ENCODE data around the gene IL17F. TPM values are rescaled to one million over a fixed set of nuclear protein-coding genes. Genes with fewer than 3 reads are reported as not detected.
A peak's percentile ranks its signal among the peaks of the same experiment; 100 is the strongest.

The IL17F gene
- total RNA-seq = not detected in 3 replicates
- long read RNA-seq = 0 reads

DNA sequence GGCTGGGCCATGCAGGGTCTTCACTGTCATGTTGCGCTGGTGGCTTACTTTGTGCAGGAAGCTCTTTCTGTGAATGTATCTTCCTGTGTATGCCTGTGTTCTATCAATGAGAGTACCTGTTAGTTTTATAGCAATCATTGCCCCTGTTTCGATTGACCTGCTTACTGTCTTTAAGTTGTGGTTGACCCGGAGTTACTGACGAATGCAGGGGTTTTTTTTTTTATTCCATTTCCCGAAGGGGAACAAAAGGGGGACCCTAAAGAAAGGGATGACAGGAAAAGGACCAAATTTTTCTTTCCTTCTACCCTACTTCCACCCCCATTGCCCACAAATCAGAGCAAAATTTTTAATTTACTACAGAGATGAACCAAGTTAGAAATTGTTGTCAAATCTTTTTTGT, at the start of gene IL17F:
Gene IL17F (minus strand): TSS at position 101 of the 400 bp plus-strand sequence. CDS start 71 bp downstream, at position 30.
- Mint-ChIP-seq H3K9me3 (ENCODE audit: low read depth) (no peaks in the 10 kb centered on the region), H3K4me3 (ENCODE audit: unreplicated experiment) (no peak within 1 kb of the TSS), H3K27me3 (ENCODE audit: low read depth) (peaks cover 29% of the 10 kb centered on the region), H3K27ac (ENCODE audit: unreplicated experiment) (no peak within 1 kb of the TSS), H3K36me3 (ENCODE audit: low read depth) (no peaks in the 10 kb centered on the region), H3K4me1 (ENCODE audit: low read depth) (no peaks in the 10 kb centered on the region)
- TF ChIP-seq, protein P1, sequence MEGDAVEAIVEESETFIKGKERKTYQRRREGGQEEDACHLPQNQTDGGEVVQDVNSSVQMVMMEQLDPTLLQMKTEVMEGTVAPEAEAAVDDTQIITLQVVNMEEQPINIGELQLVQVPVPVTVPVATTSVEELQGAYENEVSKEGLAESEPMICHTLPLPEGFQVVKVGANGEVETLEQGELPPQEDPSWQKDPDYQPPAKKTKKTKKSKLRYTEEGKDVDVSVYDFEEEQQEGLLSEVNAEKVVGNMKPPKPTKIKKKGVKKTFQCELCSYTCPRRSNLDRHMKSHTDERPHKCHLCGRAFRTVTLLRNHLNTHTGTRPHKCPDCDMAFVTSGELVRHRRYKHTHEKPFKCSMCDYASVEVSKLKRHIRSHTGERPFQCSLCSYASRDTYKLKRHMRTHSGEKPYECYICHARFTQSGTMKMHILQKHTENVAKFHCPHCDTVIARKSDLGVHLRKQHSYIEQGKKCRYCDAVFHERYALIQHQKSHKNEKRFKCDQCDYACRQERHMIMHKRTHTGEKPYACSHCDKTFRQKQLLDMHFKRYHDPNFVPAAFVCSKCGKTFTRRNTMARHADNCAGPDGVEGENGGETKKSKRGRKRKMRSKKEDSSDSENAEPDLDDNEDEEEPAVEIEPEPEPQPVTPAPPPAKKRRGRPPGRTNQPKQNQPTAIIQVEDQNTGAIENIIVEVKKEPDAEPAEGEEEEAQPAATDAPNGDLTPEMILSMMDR (IDR thresholded peaks at IDR 0.05) = no peak
- no peak for DNase-seq (ENCODE audit: low spot score)

DNA sequence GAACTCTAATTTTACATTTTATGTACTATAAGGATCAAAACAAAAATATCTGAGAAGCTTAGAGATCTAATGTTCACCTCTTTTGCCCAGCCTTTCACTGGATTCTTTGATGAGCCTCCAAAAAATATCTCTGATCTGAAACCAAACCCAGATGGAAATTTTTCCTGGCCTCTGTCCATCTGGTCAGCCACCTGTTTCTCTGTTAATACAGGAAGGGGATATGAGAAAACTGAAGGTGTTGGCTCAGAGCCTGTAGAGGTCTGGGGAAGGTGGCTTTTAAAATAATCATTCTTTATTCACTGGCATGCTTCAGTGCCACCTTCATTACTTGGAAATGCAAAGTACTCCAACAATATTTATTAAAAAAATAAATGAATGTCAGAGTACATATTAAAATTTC, 48.8 kb upstream of the IL17F start:
- Mint-ChIP-seq H3K27ac (ENCODE audit: unreplicated experiment) (no peak overlapping the region), H3K36me3 (ENCODE audit: low read depth) (peaks cover 2% of the 10 kb centered on the region), H3K4me1 (ENCODE audit: low read depth) (no peaks in the 10 kb centered on the region), H3K4me3 (ENCODE audit: unreplicated experiment) (no peak overlapping the region), H3K27me3 (ENCODE audit: low read depth) (no peaks in the 10 kb centered on the region), H3K9me3 (ENCODE audit: low read depth) (peaks cover 10% of the 10 kb centered on the region)
- no peak for DNase-seq (ENCODE audit: low spot score)
- TF ChIP-seq, protein P1 (IDR thresholded peaks at IDR 0.05) = no peak

DNA sequence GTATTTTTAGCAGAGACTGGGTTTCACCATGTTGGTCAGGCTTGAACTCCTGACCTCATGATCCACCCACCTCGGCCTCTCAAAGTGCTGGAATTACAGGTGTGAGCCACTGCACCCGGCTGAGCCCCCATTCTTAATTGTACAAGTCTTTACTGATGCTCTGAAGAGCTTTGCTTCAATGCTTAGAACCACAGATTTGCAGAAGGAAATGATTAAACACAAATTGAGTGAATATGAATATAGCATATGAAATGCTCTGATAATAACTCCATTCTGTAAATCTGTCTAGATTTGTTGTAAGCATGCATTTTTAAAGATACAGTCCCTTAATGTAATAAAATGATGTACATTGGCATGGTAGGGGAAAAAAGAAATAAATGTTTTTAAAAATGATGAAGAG, 44.5 kb upstream of the IL17F start:
- Mint-ChIP-seq H3K9me3 (ENCODE audit: low read depth) (no peaks in the 10 kb centered on the region), H3K27ac (ENCODE audit: unreplicated experiment) (no peak overlapping the region), H3K27me3 (ENCODE audit: low read depth) (no peaks in the 10 kb centered on the region), H3K36me3 (ENCODE audit: low read depth) (no peaks in the 10 kb centered on the region), H3K4me1 (ENCODE audit: low read depth) (peaks cover 7% of the 10 kb centered on the region), H3K4me3 (ENCODE audit: unreplicated experiment) (no peak overlapping the region)
- TF ChIP-seq, protein P1 (IDR thresholded peaks at IDR 0.05) = no peak
- DNase-seq (ENCODE audit: low spot score) = no peak

DNA sequence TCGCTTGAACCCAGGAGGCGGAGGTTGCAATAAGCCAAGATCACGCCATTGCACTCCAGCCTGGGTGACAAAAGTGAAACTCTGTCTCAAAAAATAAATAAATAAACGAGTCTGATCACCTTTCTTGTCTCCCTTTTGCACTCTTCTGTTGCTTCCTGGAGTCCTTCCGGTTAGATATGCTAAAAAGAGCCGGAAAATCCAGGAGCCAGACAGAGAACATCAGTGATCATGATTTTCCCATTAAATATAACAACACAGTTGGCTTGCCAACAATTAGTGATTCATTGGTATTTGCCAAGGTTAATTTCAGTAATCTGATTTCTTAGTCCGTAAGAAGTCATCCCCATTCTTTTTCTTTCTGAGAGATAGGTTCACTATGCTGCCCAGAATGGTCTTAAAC, 43.9 kb upstream of the IL17F start:
- DNase-seq (ENCODE audit: low spot score) = no peak
- Mint-ChIP-seq H3K4me3 (ENCODE audit: unreplicated experiment) (no peak overlapping the region), H3K27ac (ENCODE audit: unreplicated experiment) (no peak overlapping the region), H3K27me3 (ENCODE audit: low read depth) (no peaks in the 10 kb centered on the region), H3K4me1 (ENCODE audit: low read depth) (peaks cover 11% of the 10 kb centered on the region), H3K9me3 (ENCODE audit: low read depth) (no peaks in the 10 kb centered on the region), H3K36me3 (ENCODE audit: low read depth) (no peaks in the 10 kb centered on the region)
- TF ChIP-seq, protein P1 (IDR thresholded peaks at IDR 0.05) = no peak

DNA sequence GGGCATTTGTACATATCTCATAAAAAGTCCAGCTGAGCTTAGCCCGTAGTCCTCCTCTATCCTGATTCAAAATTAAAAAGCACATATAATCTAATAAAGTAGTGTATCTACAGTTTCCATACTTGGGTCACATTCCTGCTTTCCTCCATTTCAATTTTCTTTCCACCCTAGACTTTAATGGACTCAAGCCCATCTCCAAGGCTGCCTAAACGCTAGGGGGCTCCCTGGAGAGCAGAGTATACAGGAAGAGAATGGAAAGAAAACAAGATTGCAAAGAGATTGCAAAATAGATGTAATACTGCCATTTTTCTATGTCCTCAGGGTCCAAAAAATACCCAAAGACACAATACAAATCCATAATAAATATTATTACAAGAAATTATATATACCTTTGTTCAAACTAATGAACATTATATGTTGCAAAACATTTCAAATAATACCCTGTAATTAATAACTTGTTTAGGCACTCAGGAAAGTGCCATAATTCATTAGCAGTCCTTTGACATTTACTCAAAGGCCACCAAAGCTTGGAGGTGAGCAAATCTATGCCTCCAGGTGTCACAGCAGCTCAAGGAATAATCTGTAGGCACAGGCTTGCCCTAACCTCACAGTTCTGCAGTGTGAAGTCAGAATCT, 42.6 kb upstream of the IL17F start:
- TF ChIP-seq, protein P1 (IDR thresholded peaks at IDR 0.05) = peak; percentile 83
- Mint-ChIP-seq H3K4me3 (ENCODE audit: unreplicated experiment) (no peak overlapping the region), H3K27ac (ENCODE audit: unreplicated experiment) (no peak overlapping the region), H3K36me3 (ENCODE audit: low read depth) (peaks cover 4% of the 10 kb centered on the region), H3K4me1 (ENCODE audit: low read depth) (peaks cover 14% of the 10 kb centered on the region), H3K9me3 (ENCODE audit: low read depth) (no peaks in the 10 kb centered on the region), H3K27me3 (ENCODE audit: low read depth) (no peaks in the 10 kb centered on the region)
- DNase-seq (ENCODE audit: low spot score) = no peak

Measured in chondrocyte (in vitro differentiated cells).